ENCODE results near the gene SGCG. TPM values are rescaled to one million over a fixed set of nuclear protein-coding genes. Genes with fewer than 3 reads are reported as not detected.

The SGCG gene
- polyA plus RNA-seq, 1 of the 3 experiments (the other 2 are of a cell fraction): not detected

GRCh38 chr13:23231241-23231640, 50.5 kb downstream of the SGCG start:
- H3K27ac ChIP-seq (ENCODE audit: low read depth in 2 of 2, low read length in 1 of 2): no peak overlapping the region
- no peaks in the 10 kb centered on the region for H3K9me3 ChIP-seq
- CTCF ChIA-PET: no interaction called here
- no peaks in the 10 kb centered on the region; the same call in 1 of the 2 replicates for H3K27me3 ChIP-seq (ENCODE audit: insufficient read depth)
- H3K4me2 ChIP-seq: no peak overlapping the region
- no peaks in the 10 kb centered on the region for H3K79me2 ChIP-seq (ENCODE audit: insufficient read depth)
- H4K20me1 ChIP-seq (ENCODE audit: insufficient read depth): no peaks in the 10 kb centered on the region
- POLR2A ChIA-PET: no interaction called here
- H3K9ac ChIP-seq: no peak overlapping the region
- H3K4me3 ChIP-seq (ENCODE audit: low read depth in 2 of 2, low read length in 1 of 2): no peak overlapping the region
- TF ChIP-seq SMC3 (IDR thresholded peaks at IDR 0.05; ENCODE audit: low read depth, low read length) (no peak), USF2 (IDR thresholded peaks at IDR 0.05; ENCODE audit: borderline replicate concordance, low read depth, low read length) (no peak), MXI1 (IDR thresholded peaks at IDR 0.05; ENCODE audit: low read depth, low read length) (no peak), USF1 (IDR thresholded peaks at IDR 0.05; ENCODE audit: borderline replicate concordance, low read depth) (no peak), NRF1 (IDR thresholded peaks at IDR 0.05; ENCODE audit: low read depth, low read length) (no peak), POLR2AphosphoS5 (IDR thresholded peaks at IDR 0.05; ENCODE audit: low read depth, low read length) (no peak), ZBTB33 (IDR thresholded peaks at IDR 0.05; ENCODE audit: borderline replicate concordance, low read depth) (no peak), ELF1 (IDR thresholded peaks at IDR 0.05) (no peak), FOXM1 (IDR thresholded peaks at IDR 0.05; ENCODE audit: low read depth) (no peak), RFX5 (IDR thresholded peaks at IDR 0.05; ENCODE audit: low read length) (no peak), YY1 (IDR thresholded peaks at IDR 0.05; ENCODE audit: low read depth) (no peak)
- TF ChIP-seq, protein P1, sequence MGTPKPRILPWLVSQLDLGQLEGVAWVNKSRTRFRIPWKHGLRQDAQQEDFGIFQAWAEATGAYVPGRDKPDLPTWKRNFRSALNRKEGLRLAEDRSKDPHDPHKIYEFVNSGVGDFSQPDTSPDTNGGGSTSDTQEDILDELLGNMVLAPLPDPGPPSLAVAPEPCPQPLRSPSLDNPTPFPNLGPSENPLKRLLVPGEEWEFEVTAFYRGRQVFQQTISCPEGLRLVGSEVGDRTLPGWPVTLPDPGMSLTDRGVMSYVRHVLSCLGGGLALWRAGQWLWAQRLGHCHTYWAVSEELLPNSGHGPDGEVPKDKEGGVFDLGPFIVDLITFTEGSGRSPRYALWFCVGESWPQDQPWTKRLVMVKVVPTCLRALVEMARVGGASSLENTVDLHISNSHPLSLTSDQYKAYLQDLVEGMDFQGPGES (IDR thresholded peaks at IDR 0.05; ENCODE audit: low read depth, low read length): no peak
- no peaks in the 10 kb centered on the region for H3K4me1 ChIP-seq (ENCODE audit: control insufficient read depth in 1 of 2, insufficient read depth in 2 of 2, low read depth in 1 of 2, low read length in 1 of 2)
- H2AFZ ChIP-seq (ENCODE audit: low read depth): no peak overlapping the region
- H3K9me2 ChIP-seq: no peaks in the 10 kb centered on the region
- H3F3A ChIP-seq (replicated peaks; ENCODE audit: insufficient read depth): no peaks in the 10 kb centered on the region
- no peak for DNase-seq
- H3K36me3 ChIP-seq (replicated peaks in 1 of 2; ENCODE audit: control insufficient read depth in 1 of 2, insufficient read depth in 2 of 2, low read length in 1 of 2): no peaks in the 10 kb centered on the region

DNA sequence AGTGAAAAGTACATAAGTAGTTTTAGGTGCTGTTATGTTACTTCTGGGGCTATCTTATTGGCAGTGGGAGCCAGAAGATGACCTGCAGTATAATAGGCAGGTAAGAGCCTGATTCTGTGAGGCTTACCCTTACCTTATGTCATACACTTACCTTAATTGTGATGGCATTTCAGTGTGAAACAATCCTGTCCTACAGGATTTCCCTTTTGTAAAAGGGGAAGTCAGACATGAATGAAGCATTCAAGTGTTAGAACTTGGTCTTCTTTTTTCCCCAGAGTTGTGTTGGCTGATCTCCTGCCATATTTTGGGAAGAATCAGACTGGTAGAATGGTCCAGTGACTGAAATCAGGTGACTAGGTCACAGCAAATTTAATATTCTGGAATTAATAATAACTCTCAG, 55.2 kb downstream of the SGCG start:
- no peaks in the 10 kb centered on the region for H3K9me2 ChIP-seq
- H3K9me3 ChIP-seq: no peaks in the 10 kb centered on the region
- H3K27ac ChIP-seq (ENCODE audit: low read depth in 2 of 2, low read length in 1 of 2): no peak overlapping the region
- no peak overlapping the region for H3K4me2 ChIP-seq
- no peaks in the 10 kb centered on the region for H3K27me3 ChIP-seq (ENCODE audit: insufficient read depth)
- POLR2A ChIA-PET: no interaction called here
- H3K4me3 ChIP-seq (ENCODE audit: low read depth in 2 of 2, low read length in 1 of 2): no peak overlapping the region
- DNase-seq: no peak
- H3F3A ChIP-seq (replicated peaks; ENCODE audit: insufficient read depth): no peaks in the 10 kb centered on the region
- H3K79me2 ChIP-seq (ENCODE audit: insufficient read depth): no peaks in the 10 kb centered on the region
- TF ChIP-seq, protein P1 (IDR thresholded peaks at IDR 0.05; ENCODE audit: low read depth, low read length): no peak
- TF ChIP-seq MXI1 (IDR thresholded peaks at IDR 0.05; ENCODE audit: low read depth, low read length) (no peak), TEAD4 (IDR thresholded peaks at IDR 0.05; ENCODE audit: borderline replicate concordance, insufficient read depth) (no peak), EZH2phosphoT487 (IDR thresholded peaks at IDR 0.05; ENCODE audit: borderline replicate concordance, low read depth) (no peak), GATA2 (CRISPR knock-in tag; IDR thresholded peaks at IDR 0.05) (no peak), FOXM1 (IDR thresholded peaks at IDR 0.05; ENCODE audit: low read depth) (no peak)
- TF ChIP-seq, protein P2, sequence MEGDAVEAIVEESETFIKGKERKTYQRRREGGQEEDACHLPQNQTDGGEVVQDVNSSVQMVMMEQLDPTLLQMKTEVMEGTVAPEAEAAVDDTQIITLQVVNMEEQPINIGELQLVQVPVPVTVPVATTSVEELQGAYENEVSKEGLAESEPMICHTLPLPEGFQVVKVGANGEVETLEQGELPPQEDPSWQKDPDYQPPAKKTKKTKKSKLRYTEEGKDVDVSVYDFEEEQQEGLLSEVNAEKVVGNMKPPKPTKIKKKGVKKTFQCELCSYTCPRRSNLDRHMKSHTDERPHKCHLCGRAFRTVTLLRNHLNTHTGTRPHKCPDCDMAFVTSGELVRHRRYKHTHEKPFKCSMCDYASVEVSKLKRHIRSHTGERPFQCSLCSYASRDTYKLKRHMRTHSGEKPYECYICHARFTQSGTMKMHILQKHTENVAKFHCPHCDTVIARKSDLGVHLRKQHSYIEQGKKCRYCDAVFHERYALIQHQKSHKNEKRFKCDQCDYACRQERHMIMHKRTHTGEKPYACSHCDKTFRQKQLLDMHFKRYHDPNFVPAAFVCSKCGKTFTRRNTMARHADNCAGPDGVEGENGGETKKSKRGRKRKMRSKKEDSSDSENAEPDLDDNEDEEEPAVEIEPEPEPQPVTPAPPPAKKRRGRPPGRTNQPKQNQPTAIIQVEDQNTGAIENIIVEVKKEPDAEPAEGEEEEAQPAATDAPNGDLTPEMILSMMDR (IDR thresholded peaks at IDR 0.05): no peak
- H2AFZ ChIP-seq (ENCODE audit: low read depth): no peak overlapping the region
- no peaks in the 10 kb centered on the region for H3K4me1 ChIP-seq (ENCODE audit: control insufficient read depth in 1 of 2, insufficient read depth in 2 of 2, low read depth in 1 of 2, low read length in 1 of 2)
- no peaks in the 10 kb centered on the region for H4K20me1 ChIP-seq (ENCODE audit: insufficient read depth)
- H3K9ac ChIP-seq: no peak overlapping the region
- no peaks in the 10 kb centered on the region for H3K36me3 ChIP-seq (replicated peaks in 1 of 2; ENCODE audit: control insufficient read depth in 1 of 2, insufficient read depth in 2 of 2, low read length in 1 of 2)
- CTCF ChIA-PET: interaction anchor here (1.5 kb wide), 1 partner anchor 148 kb away, joined by 3 read pairs; no protein-coding TSS in a partner anchor
